OCI-LY1 (cell line): ENCODE measurements around the gene THTPA.

Experiments
- H2AFZ ChIP-seq: fragments of 200-600 bp; sonication (generic), shearing (Covaris generic); 2 replicates; pipeline ENCODE4 v1.6.0; 2014; ENCODE audit warnings: antibody characterized with exemption, mild to moderate bottlenecking, low read length
- H3F3A ChIP-seq: fragments of 200-600 bp; sonication (generic), shearing (Covaris generic); 2 replicates; pipeline ENCODE4 v1.6.0; 2014; ENCODE audit warnings: mild to moderate bottlenecking, antibody characterized with exemption, low read length, moderate library complexity; ENCODE audit not compliant: insufficient read depth
- H3K27ac ChIP-seq: fragments of 200-600 bp; sonication (generic); 2 replicates; pipeline ENCODE4 v1.5.1; 2014; ENCODE audit warnings: low read length, mixed run types, mild to moderate bottlenecking, low read depth; ENCODE audit not compliant: poor library complexity, severe bottlenecking
- H3K27me3 ChIP-seq: fragments of 200-600 bp; sonication (generic); 2 replicates; pipeline ENCODE4 v1.6.0; 2014; ENCODE audit warnings: antibody characterized with exemption, mild to moderate bottlenecking, low read length, moderate library complexity; ENCODE audit not compliant: insufficient read depth
- H3K36me3 ChIP-seq: fragments of 200-600 bp; sonication (generic); 2 replicates; pipeline ENCODE4 v1.6.1; 2014; ENCODE audit warnings: mild to moderate bottlenecking, antibody characterized with exemption, low read length, moderate library complexity, mixed read lengths; ENCODE audit not compliant: insufficient read depth
- H3K4me1 ChIP-seq: fragments of 200-600 bp; sonication (generic); 2 replicates; pipeline ENCODE4 v1.5.1; 2014; ENCODE audit warnings: mild to moderate bottlenecking, low read length, moderate library complexity; ENCODE audit not compliant: insufficient read depth, severe bottlenecking
- H3K4me2 ChIP-seq: fragments of 200-600 bp; sonication (generic), shearing (Covaris generic); 2 replicates; pipeline ENCODE4 v1.6.1; 2014; ENCODE audit warnings: low read length
- H3K4me3 ChIP-seq: fragments of 200-600 bp; sonication (generic); 2 replicates; pipeline ENCODE4 v1.5.1; 2014; ENCODE audit warnings: low read length, low read depth, mild to moderate bottlenecking, mixed read lengths; ENCODE audit not compliant: poor library complexity, severe bottlenecking
- H3K79me2 ChIP-seq: fragments of 200-600 bp; shearing (Covaris generic); 2 replicates; pipeline ENCODE4 v1.6.1; 2016; ENCODE audit warnings: mixed run types, low read length, mixed read lengths; ENCODE audit not compliant: insufficient read depth
- H3K9ac ChIP-seq: fragments of 200-600 bp; sonication (generic), shearing (Covaris generic); 2 replicates; pipeline ENCODE4 v1.6.1; 2014; ENCODE audit warnings: mild to moderate bottlenecking, low read length, mixed read lengths
- H3K9me2 ChIP-seq: fragments of 200-600 bp; sonication (generic), shearing (Covaris generic); 2 replicates; pipeline ENCODE4 v1.6.1; 2014; ENCODE audit warnings: low read depth, mild to moderate bottlenecking, low read length, mixed read lengths
- H3K9me3 ChIP-seq: fragments of 200-600 bp; shearing (Covaris generic); 2 replicates; pipeline ENCODE4 v1.6.1; 2014; ENCODE audit warnings: low read length, mixed read lengths
- H4K20me1 ChIP-seq: fragments of 200-600 bp; sonication (generic), shearing (Covaris generic); 2 replicates; pipeline ENCODE4 v1.6.0; 2016; ENCODE audit warnings: mild to moderate bottlenecking, low read length; ENCODE audit not compliant: insufficient read depth
- CTCF ChIP-seq: fragments of 200-600 bp; sonication (generic), shearing (Covaris generic); IDR thresholded peaks from 2 replicates; pipeline ENCODE4 v1.5.1; 2017; ENCODE audit warnings: mild to moderate bottlenecking, antibody characterized with exemption, low read length, moderate library complexity, mixed read lengths
- EZH2 ChIP-seq: fragments of 200-600 bp; sonication (generic), shearing (Covaris generic); IDR thresholded peaks from 2 replicates; pipeline ENCODE4 v1.8.0; 2017; ENCODE audit warnings: borderline replicate concordance, mixed run types, mild to moderate bottlenecking, antibody characterized with exemption, low read length, moderate library complexity, mixed read lengths

Gene THTPA

GRCh38 chr14:23558346-23559009 lies 2.4 kb downstream of the THTPA start:
- peak overlapping the region; percentile 90; the same call in 1 of the 2 replicates for H3K4me2 ChIP-seq
- no peaks in the 10 kb centered on the region for H3K79me2 ChIP-seq
- no peaks in the 10 kb centered on the region for H3F3A ChIP-seq
- H3K36me3 ChIP-seq: peaks cover 38% of the 10 kb centered on the region; the same call in 1 of the 2 replicates
- TF ChIP-seq EZH2: no peak
- TF ChIP-seq CTCF: no peak
- no peaks in the 10 kb centered on the region for H4K20me1 ChIP-seq
- H3K27me3 ChIP-seq: no peaks in the 10 kb centered on the region
- H3K4me3 ChIP-seq: no peak overlapping the region
- H2AFZ ChIP-seq: no peak overlapping the region
- H3K9ac ChIP-seq: no peak overlapping the region
- no peaks in the 10 kb centered on the region for H3K9me2 ChIP-seq
- H3K4me1 ChIP-seq: peaks cover 35% of the 10 kb centered on the region
- no peaks in the 10 kb centered on the region for H3K9me3 ChIP-seq
- peak overlapping the region; percentile 68 for H3K27ac ChIP-seq

- no peak overlapping the region for H3K9ac ChIP-seq
- no peak overlapping the region for H3K27ac ChIP-seq
- H3K4me3 ChIP-seq: no peak overlapping the region
- H4K20me1 ChIP-seq: no peaks in the 10 kb centered on the region
- no peaks in the 10 kb centered on the region for H3K9me3 ChIP-seq
- TF ChIP-seq CTCF (peak; percentile 98), EZH2 (no peak)
- H3K36me3 ChIP-seq: peaks cover 46% of the 10 kb centered on the region; the same call in 1 of the 2 replicates
- no peaks in the 10 kb centered on the region for H3K79me2 ChIP-seq
- no peak overlapping the region for H2AFZ ChIP-seq
- peaks cover 35% of the 10 kb centered on the region for H3K4me1 ChIP-seq
- H3K4me2 ChIP-seq: no peak overlapping the region
- no peaks in the 10 kb centered on the region for H3F3A ChIP-seq
- no peaks in the 10 kb centered on the region for H3K27me3 ChIP-seq
- no peaks in the 10 kb centered on the region for H3K9me2 ChIP-seq
Observed at GRCh38 chr14:23559010-23559925, 3.2 kb downstream of the THTPA start.

GRCh38 chr14:23559926-23560520 lies 4.0 kb downstream of the THTPA start:
- TF ChIP-seq EZH2: no peak
- no peak overlapping the region for H3K4me3 ChIP-seq
- H3K9ac ChIP-seq: no peak overlapping the region
- H3K4me1 ChIP-seq: peaks cover 30% of the 10 kb centered on the region
- H2AFZ ChIP-seq: no peak overlapping the region
- no peaks in the 10 kb centered on the region for H3K27me3 ChIP-seq
- no peaks in the 10 kb centered on the region for H3K79me2 ChIP-seq
- H4K20me1 ChIP-seq: no peaks in the 10 kb centered on the region
- H3K36me3 ChIP-seq: peaks cover 49% of the 10 kb centered on the region; the same call in 1 of the 2 replicates
- H3K9me3 ChIP-seq: no peaks in the 10 kb centered on the region
- no peak overlapping the region for H3K4me2 ChIP-seq
- H3K27ac ChIP-seq: no peak overlapping the region
- H3K9me2 ChIP-seq: no peaks in the 10 kb centered on the region
- no peaks in the 10 kb centered on the region for H3F3A ChIP-seq
